Measurements from ENCODE around the gene E2F8. TPM values are rescaled to one million over a fixed set of nuclear protein-coding genes. Genes with fewer than 3 reads are reported as not detected.

Gene E2F8
- 5.5 to 7.4 TPM (median 6.3 TPM) in 5 replicates for total RNA-seq (2022; extraction: Qiagen RNA extraction)

GRCh38 chr11:19240420-19241259 is at the start of gene E2F8:
Gene E2F8 (minus strand): TSS chr11:19240945. CDS start chr11:19240121, 824 bp downstream.

GRCh38 chr11:19201737-19202605 is 38.8 kb downstream of the E2F8 start, which contains the start of gene CSRP3:
Gene CSRP3 (minus strand): TSS chr11:19201983. CDS start chr11:19192448, 9,535 bp downstream.

Other genes starting within 250 kb of the E2F8 start
- not detected in 5 replicates for gene MRGPRX2, start 180.2 kb downstream of the E2F8 start, total RNA-seq (2022; extraction: Qiagen RNA extraction)
- gene ZDHHC13, start 123.8 kb downstream of the E2F8 start, total RNA-seq (2022; extraction: Qiagen RNA extraction) = 14.0 to 17.3 TPM (median 16.7 TPM) in 5 replicates
- not detected in 5 replicates for gene CSRP3, start 39.0 kb downstream of the E2F8 start, total RNA-seq (2022; extraction: Qiagen RNA extraction)